MM.1S (cell line): Measurements from ENCODE around the gene SLC1A7.

Source experiments
- DNase-seq: peaks from one replicate; pipeline ENCODE4 v3.0.0-alpha.2; 2015
- H2AFZ ChIP-seq: fragments of 300-600 bp; sonication (generic); 2 replicates; pipeline ENCODE4 v1.6.0; 2016; ENCODE audit warnings: antibody characterized with exemption, low read length
- H3F3A ChIP-seq: fragments of 300-600 bp; sonication (generic); 2 replicates; pipeline ENCODE4 v1.6.1; 2016; ENCODE audit warnings: mild to moderate bottlenecking, antibody characterized with exemption, low read length, moderate library complexity, mixed read lengths; ENCODE audit not compliant: insufficient read depth
- H3K27ac ChIP-seq: fragments of 300-600 bp; sonication (generic); 2 replicates; pipeline ENCODE4 v1.5.1; 2016; ENCODE audit warnings: mild to moderate bottlenecking, low read length
- H3K27me3 ChIP-seq: fragments of 300-600 bp; sonication (generic); replicated peaks from 2 replicates; pipeline ENCODE4 v1.6.0; 2016; ENCODE audit warnings: low read length; ENCODE audit not compliant: insufficient read depth
- H3K36me3 ChIP-seq: fragments of 300-600 bp; sonication (generic); replicated peaks from 2 replicates; pipeline ENCODE4 v1.6.1; 2016; ENCODE audit warnings: mild to moderate bottlenecking, low read length, mixed read lengths; ENCODE audit not compliant: insufficient read depth
- H3K4me1 ChIP-seq: fragments of 300-600 bp; sonication (generic); 2 replicates; pipeline ENCODE4 v1.6.1; 2016; ENCODE audit warnings: low read length, mixed read lengths
- H3K4me2 ChIP-seq: fragments of 300-600 bp; sonication (generic); 2 replicates; pipeline ENCODE4 v1.6.0; 2016; ENCODE audit warnings: low read depth, low read length
- H3K4me3 ChIP-seq: fragments of 300-600 bp; sonication (generic); 2 replicates; pipeline ENCODE4 v1.5.1; 2016; ENCODE audit warnings: low read length, mixed read lengths
- H3K79me2 ChIP-seq: fragments of 300-600 bp; sonication (generic); 2 replicates; pipeline ENCODE4 v1.6.1; 2016; ENCODE audit warnings: mixed run types, low read length, mixed read lengths
- H3K9ac ChIP-seq: fragments of 300-600 bp; sonication (generic); 2 replicates; pipeline ENCODE4 v1.6.1; 2016; ENCODE audit warnings: low read length, mixed read lengths
- H3K9me2 ChIP-seq: fragments of 300-600 bp; sonication (generic); replicated peaks from 2 replicates; pipeline ENCODE4 v1.6.1; 2016; ENCODE audit warnings: mild to moderate bottlenecking, low read length, mixed read lengths; ENCODE audit not compliant: insufficient read depth
- H3K9me3 ChIP-seq: fragments of 300-600 bp; sonication (generic); replicated peaks from 2 replicates; pipeline ENCODE4 v1.6.1; 2016; ENCODE audit warnings: mild to moderate bottlenecking, low read length, mixed read lengths; ENCODE audit not compliant: insufficient read depth
- H4K20me1 ChIP-seq: fragments of 300-600 bp; sonication (generic); 2 replicates; pipeline ENCODE4 v1.6.1; 2016; ENCODE audit warnings: mild to moderate bottlenecking, low read length, moderate library complexity, mixed read lengths; ENCODE audit not compliant: insufficient read depth
- CTCF ChIP-seq: fragments of 300-600 bp; sonication (generic); IDR thresholded peaks from 2 replicates; pipeline ENCODE4 v1.5.1; 2016; ENCODE audit warnings: antibody characterized with exemption, low read length, mixed read lengths
- EZH2 ChIP-seq: fragments of 300-600 bp; sonication (generic); optimal IDR thresholded peaks from 2 replicates; pipeline ENCODE3; 2017; ENCODE audit warnings: low read depth, mild to moderate bottlenecking, antibody characterized with exemption, low read length, mixed read lengths
- EZH2phosphoT487 ChIP-seq: fragments of 300-600 bp; sonication (generic); IDR thresholded peaks from 2 replicates; pipeline ENCODE4 v1.6.1; 2018; ENCODE audit warnings: antibody characterized with exemption, low read length

SLC1A7 gene

GRCh38 chr1:53087332-53088285 lies 54.8 kb downstream of the SLC1A7 start:
- TF ChIP-seq CTCF, result no peak
- no peak for TF ChIP-seq EZH2
- TF ChIP-seq EZH2phosphoT487, result no peak
- Histone ChIP-seq H3K36me3 (no peaks in the 10 kb centered on the region), H3K4me1 (no peaks in the 10 kb centered on the region), H3K27me3 (no peaks in the 10 kb centered on the region), H3F3A (no peaks in the 10 kb centered on the region), H4K20me1 (no peaks in the 10 kb centered on the region), H2AFZ (no peak overlapping the region), H3K4me3 (no peak overlapping the region), H3K9ac (no peak overlapping the region), H3K9me3 (no peaks in the 10 kb centered on the region), H3K79me2 (no peaks in the 10 kb centered on the region), H3K4me2 (no peak overlapping the region), H3K27ac (no peak overlapping the region), H3K9me2 (no peaks in the 10 kb centered on the region)
- no peak for DNase-seq

- Histone ChIP-seq H3K27me3 (no peaks in the 10 kb centered on the region), H3K9me2 (no peaks in the 10 kb centered on the region), H3K27ac (no peak overlapping the region), H3K9me3 (no peaks in the 10 kb centered on the region), H2AFZ (no peak overlapping the region), H4K20me1 (no peaks in the 10 kb centered on the region), H3F3A (no peaks in the 10 kb centered on the region), H3K4me2 (no peak overlapping the region), H3K4me1 (no peaks in the 10 kb centered on the region), H3K4me3 (no peak overlapping the region), H3K36me3 (no peaks in the 10 kb centered on the region), H3K9ac (no peak overlapping the region), H3K79me2 (no peaks in the 10 kb centered on the region)
- no peak for DNase-seq
- TF ChIP-seq EZH2phosphoT487 (no peak), CTCF (no peak), EZH2 (no peak)
Observed at GRCh38 chr1:53086491-53087070, 55.9 kb downstream of the SLC1A7 start.

GRCh38 chr1:53085405-53085804 lies 57.0 kb downstream of the SLC1A7 start:
- Histone ChIP-seq H3K36me3 (no peaks in the 10 kb centered on the region), H3K4me3 (no peak overlapping the region), H2AFZ (no peak overlapping the region), H3K27me3 (no peaks in the 10 kb centered on the region), H3K9me3 (no peaks in the 10 kb centered on the region), H3K9ac (no peak overlapping the region), H3K79me2 (no peaks in the 10 kb centered on the region), H3K4me1 (no peaks in the 10 kb centered on the region), H3F3A (no peaks in the 10 kb centered on the region), H3K27ac (no peak overlapping the region), H3K9me2 (no peaks in the 10 kb centered on the region), H4K20me1 (no peaks in the 10 kb centered on the region), H3K4me2 (no peak overlapping the region)
- no peak for DNase-seq
- TF ChIP-seq EZH2 (no peak), CTCF (no peak)
